Activated gamma-delta T cell treated with anti-CD3 and anti-CD28 coated beads, Interleukin-2, amount 50 U/mL, for 16 hours (primary cell): ENCODE measurements around the gene EPS8L3.
A peak's percentile ranks its signal among the peaks of the same experiment; 100 is the strongest.

Source experiments
- DNase-seq: peaks from one replicate; pipeline ENCODE4 v3.0.0-alpha.2; 2020; ENCODE audit warnings: low read depth

EPS8L3 gene

GRCh38 chr1:109739738-109740614 is 23.7 kb downstream of the EPS8L3 start:
- DNase-seq = peak; percentile 66

GRCh38 chr1:109733236-109733870 is 30.4 kb downstream of the EPS8L3 start:
- DNase-seq = no peak

- no peak for DNase-seq
These were observed 31.3 kb downstream of the EPS8L3 start for GRCh38 chr1:109732390-109732881.

- DNase-seq = no peak
These were observed 33.1 kb downstream of the EPS8L3 start for GRCh38 chr1:109730666-109731065.

- DNase-seq = no peak
These were observed 34.9 kb downstream of the EPS8L3 start for GRCh38 chr1:109728870-109729269.

GRCh38 chr1:109726728-109727373 is 36.9 kb downstream of the EPS8L3 start:
- no peak for DNase-seq

GRCh38 chr1:109726007-109726406 is 37.7 kb downstream of the EPS8L3 start:
- no peak for DNase-seq

GRCh38 chr1:109725510-109725909 is 38.2 kb downstream of the EPS8L3 start:
- DNase-seq = no peak

GRCh38 chr1:109724933-109725332 is 38.8 kb downstream of the EPS8L3 start:
- DNase-seq = no peak

- no peak for DNase-seq
These were observed 40.6 kb downstream of the EPS8L3 start for GRCh38 chr1:109722908-109723691.

- no peak for DNase-seq
These were observed 41.8 kb downstream of the EPS8L3 start for GRCh38 chr1:109721971-109722370.

GRCh38 chr1:109721042-109721441 is 42.7 kb downstream of the EPS8L3 start:
- DNase-seq = no peak

- DNase-seq = no peak
These were observed 44.3 kb downstream of the EPS8L3 start for GRCh38 chr1:109719337-109719837.

GRCh38 chr1:109718495-109718894 is 45.2 kb downstream of the EPS8L3 start:
- DNase-seq = no peak

- no peak for DNase-seq
These were observed 46.0 kb downstream of the EPS8L3 start for GRCh38 chr1:109717729-109718128.

- no peak for DNase-seq
These were observed 47.1 kb downstream of the EPS8L3 start for GRCh38 chr1:109716570-109717090.

- DNase-seq = no peak
These were observed 47.6 kb downstream of the EPS8L3 start for GRCh38 chr1:109716121-109716520.

- no peak for DNase-seq
These were observed 48.9 kb downstream of the EPS8L3 start for GRCh38 chr1:109714661-109715372.

- DNase-seq = no peak
These were observed 50.1 kb downstream of the EPS8L3 start for GRCh38 chr1:109713636-109714035.

GRCh38 chr1:109712321-109712864 is 51.3 kb downstream of the EPS8L3 start:
- DNase-seq = no peak
